Gastrocnemius medialis (tissue), 4 donors: ENCODE data around the gene GDF7.

ENCODE experiments used
- CTCF ChIP-seq, 5 experiments: fragments of 450-650 bp in 3 of 5; fragments of 200-600 bp in 2 of 5; sonication (generic) in 2 of 5; IDR thresholded peaks in 4 of 5; conservative IDR thresholded peaks in 1 of 5; 1 replicate in 4 of 5; 2 replicates in 1 of 5; pipeline ENCODE4 v1.5.1; 2016 to 2019; ENCODE audit warnings: antibody characterized with exemption in 5 of 5, mild to moderate bottlenecking in 3 of 5, moderate library complexity in 3 of 5
- POLR2A ChIP-seq, 2 donors: fragments of 450-650 bp; IDR thresholded peaks; one replicate each; pipeline ENCODE4 v1.6.1; 2017; ENCODE audit warnings: antibody characterized with exemption in 2 of 2, mild to moderate bottlenecking in 2 of 2, moderate library complexity in 2 of 2

GRCh38 chr2:20638646-20639430 lies 28.1 kb upstream of the GDF7 start:
- no peak for TF ChIP-seq POLR2A (IDR thresholded peaks at IDR 0.05)
- TF ChIP-seq CTCF (IDR thresholded peaks at IDR 0.05 in 4 of 5, conservative IDR thresholded peaks at IDR 0.05 in 1 of 5) = no peak
